ENCODE data around the gene OSBPL6. TPM values are rescaled to one million over a fixed set of nuclear protein-coding genes. Genes with fewer than 3 reads are reported as not detected.

Gene OSBPL6
- total RNA-seq, 1 experiment from 2014 or later = 4.6 TPM

DNA sequence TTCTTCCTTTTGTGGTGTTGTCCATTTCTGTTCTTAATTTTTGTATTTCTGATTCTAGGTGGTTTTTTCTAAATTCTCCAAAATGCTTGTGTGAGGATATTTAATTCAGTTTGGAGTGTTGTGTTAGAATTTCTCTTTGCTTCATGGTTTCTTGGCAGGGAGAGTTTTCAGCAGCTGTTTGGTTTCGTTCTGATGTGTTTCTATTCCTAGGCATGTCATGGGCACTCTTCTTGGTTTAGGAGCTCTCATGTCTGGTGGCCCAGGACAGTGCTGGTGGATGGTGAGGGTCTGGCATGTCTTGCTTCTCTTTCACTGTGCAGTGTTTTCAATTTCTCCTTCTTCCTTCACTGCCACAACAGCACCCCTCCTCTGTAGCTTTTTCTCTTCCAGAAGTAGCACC lies 52.9 kb downstream of the OSBPL6 start:
- Histone ChIP-seq H3K9me3 (ENCODE audit: control insufficient read depth, low read depth, low read length) (no peaks in the 10 kb centered on the region), H2BK12ac (ENCODE audit: insufficient read length, low read depth, low read length) (no peak overlapping the region), H3K79me1 (ENCODE audit: insufficient read depth, low read depth, low read length, poor library complexity, severe bottlenecking) (no peaks in the 10 kb centered on the region), H3K9ac (ENCODE audit: extremely low read depth, insufficient read length, low read length) (no peak overlapping the region), H3K23me2 (ENCODE audit: insufficient read length, low read depth, low read length, poor library complexity, severe bottlenecking) (no peaks in the 10 kb centered on the region), H4K20me1 (ENCODE audit: control insufficient read depth, insufficient read depth, insufficient read length) (no peaks in the 10 kb centered on the region), H4K91ac (ENCODE audit: insufficient read length, low read depth, low read length) (no peak overlapping the region), H2BK15ac (ENCODE audit: low read depth, low read length) (no peak overlapping the region), H3T11ph (ENCODE audit: low read length) (no peak overlapping the region), H3K79me2 (ENCODE audit: insufficient read depth, low read length) (no peaks in the 10 kb centered on the region), H3K4ac (ENCODE audit: low read depth, low read length) (no peak overlapping the region), H3K27me3 (ENCODE audit: insufficient read depth, low read length) (no peaks in the 10 kb centered on the region), H2BK20ac (ENCODE audit: low read depth, low read length, poor library complexity, severe bottlenecking) (no peak overlapping the region), H2AK5ac (ENCODE audit: insufficient read length, low read length) (no peak overlapping the region), H3K18ac (ENCODE audit: insufficient read length, low read depth, low read length) (no peak overlapping the region), H3K56ac (ENCODE audit: insufficient read length, low read depth, low read length) (no peak overlapping the region), H3K23ac (ENCODE audit: insufficient read length, low read depth, low read length) (no peak overlapping the region), H4K8ac (replicated peaks; ENCODE audit: insufficient read length, low read depth, low read length) (no peak overlapping the region), H3K27ac (ENCODE audit: insufficient read length, low read depth, low read length) (no peak overlapping the region), H3K14ac (ENCODE audit: insufficient read depth, low read length) (no peak overlapping the region), H4K5ac (ENCODE audit: insufficient read length, low read depth, low read length) (no peak overlapping the region), H3K4me2 (ENCODE audit: insufficient read depth, insufficient read length, low read length) (no peak overlapping the region), H3K4me1 (ENCODE audit: insufficient read depth, low read length) (no peaks in the 10 kb centered on the region), H2BK5ac (ENCODE audit: insufficient read length, low read length) (no peak overlapping the region), H2BK120ac (ENCODE audit: low read depth, low read length, poor library complexity, severe bottlenecking) (no peak overlapping the region), H2AFZ (ENCODE audit: low read length) (no peak overlapping the region)
- H3K9me3 Mint-ChIP-seq = no peaks in the 10 kb centered on the region
- WGBS (ENCODE audit: extremely low coverage, insufficient read length, low lambda C conversion rate) = no CpG with 5 or more reads among the region's 1 CpG
- H3K27ac Mint-ChIP-seq = no peak overlapping the region
- peaks cover 0 to 2% of the 10 kb centered on the region in 2 experiments for H3K4me1 Mint-ChIP-seq
- no peak overlapping the region for H3K4me3 Mint-ChIP-seq
- no peaks in the 10 kb centered on the region for H3K36me3 Mint-ChIP-seq (ENCODE audit: insufficient read depth in 1 of 3, low read depth in 3 of 3)
- DNase-seq = no peak
- no peaks in the 10 kb centered on the region for H3K27me3 Mint-ChIP-seq (ENCODE audit: low read depth)
- TF ChIP-seq, protein P1, sequence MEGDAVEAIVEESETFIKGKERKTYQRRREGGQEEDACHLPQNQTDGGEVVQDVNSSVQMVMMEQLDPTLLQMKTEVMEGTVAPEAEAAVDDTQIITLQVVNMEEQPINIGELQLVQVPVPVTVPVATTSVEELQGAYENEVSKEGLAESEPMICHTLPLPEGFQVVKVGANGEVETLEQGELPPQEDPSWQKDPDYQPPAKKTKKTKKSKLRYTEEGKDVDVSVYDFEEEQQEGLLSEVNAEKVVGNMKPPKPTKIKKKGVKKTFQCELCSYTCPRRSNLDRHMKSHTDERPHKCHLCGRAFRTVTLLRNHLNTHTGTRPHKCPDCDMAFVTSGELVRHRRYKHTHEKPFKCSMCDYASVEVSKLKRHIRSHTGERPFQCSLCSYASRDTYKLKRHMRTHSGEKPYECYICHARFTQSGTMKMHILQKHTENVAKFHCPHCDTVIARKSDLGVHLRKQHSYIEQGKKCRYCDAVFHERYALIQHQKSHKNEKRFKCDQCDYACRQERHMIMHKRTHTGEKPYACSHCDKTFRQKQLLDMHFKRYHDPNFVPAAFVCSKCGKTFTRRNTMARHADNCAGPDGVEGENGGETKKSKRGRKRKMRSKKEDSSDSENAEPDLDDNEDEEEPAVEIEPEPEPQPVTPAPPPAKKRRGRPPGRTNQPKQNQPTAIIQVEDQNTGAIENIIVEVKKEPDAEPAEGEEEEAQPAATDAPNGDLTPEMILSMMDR (conservative IDR thresholded peaks at IDR 0.05) = no peak

All from H9 (cell line).